Loucy (cell line): ENCODE data around the gene UXT.
"Not testable (repeated sequence)": the region's sequence is repeated elsewhere in the genome, so short reads cannot be mapped to it uniquely, and the experiment has no call there.

Experiments used
- EZH2phosphoT487 ChIP-seq: fragments of 200-600 bp; IDR thresholded peaks from 2 replicates; pipeline ENCODE4 v1.6.1; 2018; ENCODE audit warnings: antibody characterized with exemption, mild to moderate bottlenecking, moderate library complexity, borderline replicate concordance
- TF ChIP-seq, protein P1 (sequence below): fragments of 200-600 bp; sonication (generic); conservative IDR thresholded peaks from 2 replicates; pipeline ENCODE4 v1.5.1; 2014; ENCODE audit warnings: mild to moderate bottlenecking, antibody characterized with exemption, low read length

GRCh38 chrX:47603125-47603524 lies 55.9 kb downstream of the UXT start:
- TF ChIP-seq, protein P1, sequence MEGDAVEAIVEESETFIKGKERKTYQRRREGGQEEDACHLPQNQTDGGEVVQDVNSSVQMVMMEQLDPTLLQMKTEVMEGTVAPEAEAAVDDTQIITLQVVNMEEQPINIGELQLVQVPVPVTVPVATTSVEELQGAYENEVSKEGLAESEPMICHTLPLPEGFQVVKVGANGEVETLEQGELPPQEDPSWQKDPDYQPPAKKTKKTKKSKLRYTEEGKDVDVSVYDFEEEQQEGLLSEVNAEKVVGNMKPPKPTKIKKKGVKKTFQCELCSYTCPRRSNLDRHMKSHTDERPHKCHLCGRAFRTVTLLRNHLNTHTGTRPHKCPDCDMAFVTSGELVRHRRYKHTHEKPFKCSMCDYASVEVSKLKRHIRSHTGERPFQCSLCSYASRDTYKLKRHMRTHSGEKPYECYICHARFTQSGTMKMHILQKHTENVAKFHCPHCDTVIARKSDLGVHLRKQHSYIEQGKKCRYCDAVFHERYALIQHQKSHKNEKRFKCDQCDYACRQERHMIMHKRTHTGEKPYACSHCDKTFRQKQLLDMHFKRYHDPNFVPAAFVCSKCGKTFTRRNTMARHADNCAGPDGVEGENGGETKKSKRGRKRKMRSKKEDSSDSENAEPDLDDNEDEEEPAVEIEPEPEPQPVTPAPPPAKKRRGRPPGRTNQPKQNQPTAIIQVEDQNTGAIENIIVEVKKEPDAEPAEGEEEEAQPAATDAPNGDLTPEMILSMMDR = not testable (repeated sequence)
- not testable (repeated sequence) for TF ChIP-seq EZH2phosphoT487
